Measurements from ENCODE around the gene SRSF11.

SRSF11 gene

DNA sequence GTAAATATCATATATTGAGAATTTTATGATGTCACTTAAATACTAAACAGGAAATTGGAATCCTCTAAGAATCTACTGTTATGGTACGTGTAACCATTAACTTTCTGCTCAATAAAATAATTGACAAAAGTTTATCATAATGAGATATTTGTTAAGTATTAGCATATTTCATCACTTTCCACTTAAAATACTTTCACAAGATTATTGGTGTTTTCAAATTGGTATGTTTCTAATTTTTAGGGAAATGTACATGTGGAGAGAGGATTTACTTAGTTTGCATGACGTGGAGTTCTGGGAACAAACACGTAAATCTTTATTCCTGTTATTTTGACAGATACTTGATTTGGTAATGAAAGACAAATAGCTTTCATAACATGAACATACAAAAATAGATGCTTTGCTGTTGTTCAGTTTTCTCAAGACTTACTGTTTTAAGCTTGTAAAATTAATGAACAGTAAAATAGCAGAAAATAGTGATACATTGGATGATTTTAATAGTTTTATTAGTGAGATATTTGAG, 1.6 kb downstream of the SRSF11 start:
- no peak for DNase-seq

DNA sequence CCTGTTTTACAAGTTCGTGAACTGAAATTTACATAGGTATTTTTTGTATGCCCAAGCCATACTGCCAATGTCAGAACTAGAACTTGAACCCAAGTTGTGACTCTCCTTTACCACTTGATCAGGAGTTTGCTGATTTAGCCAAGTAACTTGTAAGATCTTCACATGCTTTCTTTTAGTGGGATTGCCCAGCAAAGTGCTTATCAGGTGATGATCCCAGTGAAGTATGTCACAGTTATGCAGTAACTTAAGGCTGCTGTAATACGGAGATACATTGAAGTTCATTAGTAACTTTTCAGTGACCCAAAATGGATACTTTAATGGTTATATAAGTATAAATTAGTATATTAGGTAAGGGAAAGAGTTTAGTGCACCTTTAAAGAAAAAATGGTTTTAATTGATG, 3.8 kb downstream of the SRSF11 start:
- DNase-seq: no peak

DNA sequence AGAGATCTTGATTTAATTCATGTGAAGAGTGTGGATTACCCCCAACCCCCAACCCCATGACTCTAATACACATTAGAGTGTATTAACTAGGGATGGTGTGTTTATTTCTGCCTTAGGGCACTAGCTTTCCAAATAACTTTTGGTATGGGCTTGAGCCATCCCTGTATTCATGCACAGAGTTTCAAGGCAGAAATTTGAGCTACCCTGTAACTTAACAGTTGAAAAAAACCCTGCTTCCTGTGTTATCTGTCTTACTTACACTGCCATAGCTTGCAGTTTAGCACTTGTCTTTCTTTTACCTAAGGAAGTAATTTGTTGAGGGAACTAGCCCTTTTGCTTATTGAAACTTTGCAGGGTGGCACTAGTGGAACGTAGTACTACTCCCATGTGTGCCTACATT, 6.3 kb downstream of the SRSF11 start:
- DNase-seq: no peak

DNA sequence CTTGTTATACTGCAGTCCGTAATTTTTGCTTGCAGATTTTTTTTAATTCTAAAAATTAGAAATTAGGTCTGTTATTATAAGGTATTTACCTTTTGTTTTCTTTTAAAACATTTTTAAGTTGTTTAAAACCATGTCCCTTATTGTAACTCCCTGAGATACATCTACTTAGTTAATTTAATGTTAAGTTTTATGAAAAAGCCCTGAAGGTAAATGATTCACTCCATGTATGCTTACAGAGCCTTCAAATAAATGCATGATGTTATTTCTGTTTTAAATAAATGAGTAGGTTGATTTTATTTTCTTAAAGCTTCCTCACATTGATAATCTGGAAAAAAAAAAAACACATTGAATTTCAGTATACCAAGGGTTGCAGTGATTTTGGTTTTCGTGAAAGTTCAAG, 7.5 kb downstream of the SRSF11 start:
- no peak for DNase-seq

DNA sequence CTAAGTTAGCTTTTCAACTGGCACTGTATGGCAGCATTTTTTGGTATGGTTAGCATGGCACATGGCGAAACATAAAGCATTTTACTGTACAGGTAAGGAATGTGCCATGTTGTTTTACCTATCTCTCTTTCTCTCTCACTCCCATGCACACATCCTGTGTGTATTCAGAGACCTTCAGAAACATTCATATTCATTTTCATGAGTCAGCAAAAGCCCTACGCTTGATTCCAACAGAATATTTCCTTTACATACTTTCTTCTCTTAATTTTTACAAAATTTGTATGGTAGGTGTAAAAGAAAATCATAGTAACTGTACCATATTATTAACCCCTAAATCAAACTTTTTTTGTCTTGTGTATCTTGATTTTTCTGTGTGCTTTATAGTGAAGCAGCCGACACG, 10.3 kb downstream of the SRSF11 start:
- no peak for DNase-seq

DNA sequence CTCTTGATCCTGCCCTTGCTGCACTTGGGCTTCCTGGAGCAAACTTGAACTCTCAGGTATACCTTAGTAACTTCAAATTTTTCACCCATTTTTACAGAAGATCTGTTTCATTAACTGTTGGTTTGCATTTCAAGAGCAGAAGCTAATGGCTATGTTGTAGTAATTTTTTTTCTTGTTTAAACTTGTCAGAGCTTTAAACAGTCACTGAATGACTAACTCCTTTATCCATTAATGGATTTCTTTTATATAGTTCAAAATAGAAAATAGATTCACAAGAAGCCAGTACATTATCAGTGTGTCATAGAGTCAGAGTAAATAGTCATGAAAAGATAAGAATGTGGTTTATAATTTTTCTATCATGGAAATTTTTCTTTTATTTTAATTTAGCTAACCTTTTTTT, 13.6 kb downstream of the SRSF11 start:
- DNase-seq: no peak

DNA sequence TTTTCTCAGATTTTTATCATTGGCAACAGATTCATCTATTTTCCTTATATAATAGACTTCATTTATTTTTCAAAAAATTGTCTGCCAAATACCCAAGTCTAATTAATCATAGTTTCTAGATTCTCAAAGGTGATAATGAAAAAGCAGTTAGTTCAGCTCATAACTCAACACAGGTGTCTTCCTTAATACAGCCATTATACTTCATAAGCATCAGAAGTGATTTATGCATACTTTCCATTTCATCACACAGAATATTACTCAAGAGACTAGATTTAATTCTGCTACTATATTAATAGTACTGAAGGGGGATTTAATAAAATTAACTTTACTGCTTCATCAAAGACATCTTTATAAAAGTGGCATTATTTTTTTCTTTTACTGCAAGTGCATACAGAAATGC, 18.8 kb downstream of the SRSF11 start:
- DNase-seq: no peak

DNA sequence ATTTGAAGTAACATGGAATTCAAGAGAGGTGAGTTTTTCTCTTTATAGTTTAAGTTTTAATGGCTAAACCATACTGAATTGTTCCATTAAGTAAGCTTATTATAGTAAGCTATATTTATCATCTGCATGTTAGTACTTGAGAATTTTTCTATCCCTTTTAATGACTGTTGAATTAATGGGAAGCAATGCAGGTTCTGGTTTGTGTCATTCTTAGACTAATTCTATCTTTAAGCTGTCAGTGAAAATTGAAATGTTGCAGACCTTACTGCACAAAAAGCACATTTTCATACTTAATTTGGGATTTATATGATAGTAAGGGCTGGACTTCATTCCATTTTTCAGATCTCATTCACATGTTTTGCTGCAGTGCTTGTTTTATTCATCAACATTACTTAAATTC, 25.9 kb downstream of the SRSF11 start:
- no peak for DNase-seq

DNA sequence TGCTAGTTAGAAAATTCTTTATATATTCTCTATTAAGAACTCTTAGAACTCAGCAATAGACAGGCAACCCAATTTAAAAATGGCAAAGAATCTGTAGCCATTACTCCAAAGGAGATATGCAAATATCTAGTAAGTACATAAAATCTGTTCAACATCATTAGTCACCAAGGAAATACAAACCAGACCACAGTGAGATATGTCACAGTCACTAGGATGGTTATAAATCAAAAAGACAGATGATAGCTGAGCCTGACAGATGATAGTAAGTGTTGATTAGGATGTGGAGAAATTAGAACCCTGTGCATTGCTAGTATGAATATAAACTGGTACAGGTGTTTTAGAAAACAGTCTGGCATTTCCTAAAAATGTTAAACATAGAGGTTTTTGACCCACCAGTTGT, 26.6 kb downstream of the SRSF11 start:
- no peak for DNase-seq

DNA sequence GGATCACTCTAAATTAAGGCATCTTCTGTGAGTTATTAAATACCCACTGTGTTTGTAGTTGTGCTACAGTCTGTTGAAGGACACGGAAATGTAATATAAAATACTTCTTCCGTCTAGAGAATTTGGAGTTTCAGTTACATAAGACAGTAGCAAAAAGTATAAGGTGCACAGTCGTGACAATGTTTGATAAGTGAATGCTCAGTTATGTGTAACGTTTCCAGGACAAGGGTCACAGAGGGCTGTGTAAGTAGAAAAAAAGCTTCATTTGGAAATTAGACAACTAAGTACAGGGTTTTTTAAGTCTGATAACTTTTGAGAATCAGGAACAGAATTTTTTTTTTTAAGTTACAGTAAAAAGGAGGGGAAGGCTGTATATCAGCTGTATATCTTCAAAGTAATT, 27.5 kb downstream of the SRSF11 start:
- no peak for DNase-seq

DNA sequence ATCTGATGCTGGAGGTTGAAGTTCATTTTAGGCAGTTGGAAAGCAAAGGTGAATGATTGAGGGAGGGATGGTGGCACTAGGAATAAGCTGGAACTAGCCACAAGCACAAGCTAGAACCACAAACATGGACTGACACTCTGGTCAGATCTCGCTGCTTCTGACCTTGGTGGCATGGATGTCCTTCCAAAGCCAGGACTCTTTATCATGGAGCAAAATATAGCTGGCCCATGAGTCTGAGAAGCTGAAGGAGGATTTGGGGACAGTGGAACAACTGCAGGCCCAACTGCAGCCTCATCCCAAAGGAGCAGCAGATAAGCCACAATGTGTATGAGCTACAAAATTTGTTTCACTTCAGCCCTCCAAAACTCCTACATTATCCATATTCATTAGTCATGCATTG, 35.5 kb downstream of the SRSF11 start:
- no peak for DNase-seq

DNA sequence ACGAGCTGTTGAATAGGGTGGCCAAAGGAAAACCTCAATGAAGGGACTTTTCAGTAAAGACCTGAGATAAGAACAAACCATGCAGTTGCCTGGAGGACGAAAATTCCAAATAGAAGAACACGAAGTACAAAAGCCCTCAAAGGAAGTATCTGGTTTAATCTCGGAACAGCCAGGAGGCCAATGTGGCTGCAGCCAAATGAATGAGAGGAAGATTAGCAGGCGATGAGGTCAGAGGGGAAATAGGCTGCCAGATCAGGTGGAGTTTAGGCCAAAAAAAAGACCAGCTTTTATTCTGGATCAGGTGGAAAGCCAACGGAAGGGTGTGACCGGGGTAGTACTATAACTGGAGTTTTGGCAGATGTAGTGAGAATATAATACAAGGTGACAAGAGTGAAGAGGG, 43.7 kb downstream of the SRSF11 start:
- DNase-seq: no peak

DNA sequence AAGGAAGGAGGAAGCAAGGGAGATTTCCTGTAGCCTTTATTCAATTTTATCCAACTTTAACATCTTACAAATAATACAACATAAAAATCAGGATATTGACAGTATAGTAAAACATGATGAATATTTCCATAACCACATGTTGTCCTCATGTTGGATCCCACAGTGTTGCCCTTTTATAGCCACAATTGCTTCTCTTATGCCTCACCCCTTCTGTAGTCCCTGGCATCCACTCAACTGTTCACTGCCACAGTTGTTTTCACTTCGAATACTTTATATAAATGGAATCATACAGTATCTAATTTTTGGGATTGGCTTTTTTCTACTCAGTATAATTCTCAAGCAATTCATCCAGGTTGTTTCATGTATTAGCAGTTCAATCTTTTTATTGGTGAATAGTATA, 44.8 kb downstream of the SRSF11 start:
- no peak for DNase-seq

DNA sequence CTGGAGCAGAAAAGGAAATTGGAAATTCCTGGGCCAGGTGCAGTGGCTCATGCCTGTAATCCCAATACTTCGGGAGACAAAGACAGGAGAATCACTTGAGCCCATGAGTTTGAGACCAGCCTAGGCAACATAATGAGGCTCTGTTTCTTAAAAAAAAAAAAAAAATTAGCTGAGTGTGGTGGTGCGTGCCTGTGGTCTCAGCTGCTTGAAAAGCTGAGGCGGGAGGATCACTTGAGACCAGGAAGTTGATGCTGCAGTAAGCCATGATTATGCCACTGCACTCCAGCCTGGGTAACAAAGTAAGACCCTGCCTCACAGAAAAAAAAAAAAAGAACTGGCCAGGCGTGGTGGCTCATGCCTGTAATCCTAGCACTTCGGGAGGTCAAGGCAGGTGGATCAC, 56.7 kb downstream of the SRSF11 start:
- no peak for DNase-seq

DNA sequence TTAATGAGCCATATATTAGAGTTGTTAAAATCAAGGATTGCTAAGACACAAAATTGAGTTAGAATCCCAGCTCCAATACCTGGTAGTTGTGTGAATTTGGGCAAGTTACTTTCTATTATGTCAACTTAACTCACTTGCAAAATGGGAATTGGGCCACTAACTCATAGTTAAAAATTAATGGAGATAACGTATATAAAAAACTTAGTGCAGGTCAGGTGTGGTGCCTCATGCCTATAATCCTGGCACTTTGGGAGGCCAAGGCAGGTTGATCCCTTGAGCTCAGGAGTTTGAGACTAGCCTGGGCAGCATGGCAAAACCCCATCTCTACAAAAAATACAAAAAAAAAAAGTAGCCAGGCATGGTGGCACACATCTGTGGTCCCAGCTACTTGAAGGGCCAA, 57.5 kb downstream of the SRSF11 start:
- DNase-seq: no peak

DNA sequence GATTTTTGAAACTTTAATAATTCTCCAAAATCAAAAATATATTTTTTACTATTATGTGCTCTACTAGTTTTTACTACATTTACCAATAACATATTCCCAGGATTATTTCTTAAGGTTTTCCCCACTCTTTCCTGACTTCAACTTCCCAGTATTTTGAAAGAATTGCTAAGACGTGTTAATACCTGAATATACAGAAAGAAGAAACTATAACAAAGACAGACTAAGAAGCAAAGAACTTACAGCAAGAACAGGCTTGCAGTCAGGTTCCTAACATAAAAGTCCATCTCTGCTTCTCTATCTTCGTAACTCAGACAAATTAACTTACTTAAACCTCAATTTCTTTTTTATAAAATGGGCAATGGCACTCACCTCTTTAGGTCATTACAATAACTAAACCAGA, 63.2 kb downstream of the SRSF11 start:
- DNase-seq: no peak

DNA sequence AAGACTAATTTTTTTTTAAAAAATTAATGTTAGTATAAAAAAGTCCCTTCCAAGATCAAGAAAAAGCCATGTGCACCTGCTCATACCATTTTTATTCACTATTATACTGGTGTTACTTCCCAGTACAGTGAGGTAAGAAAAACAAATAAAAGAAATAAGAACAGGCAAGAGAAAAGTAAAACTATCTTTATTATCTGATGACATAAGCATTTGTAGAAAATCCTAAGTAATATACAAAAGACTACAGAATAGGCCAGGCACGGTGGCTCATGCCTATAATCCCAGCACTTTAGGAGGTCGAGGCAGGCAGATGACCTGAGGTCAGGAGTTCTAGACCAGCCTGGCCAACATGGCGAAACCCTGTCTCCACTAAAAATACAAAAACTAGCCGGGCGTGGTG, 65.3 kb downstream of the SRSF11 start:
- no peak for DNase-seq

DNA sequence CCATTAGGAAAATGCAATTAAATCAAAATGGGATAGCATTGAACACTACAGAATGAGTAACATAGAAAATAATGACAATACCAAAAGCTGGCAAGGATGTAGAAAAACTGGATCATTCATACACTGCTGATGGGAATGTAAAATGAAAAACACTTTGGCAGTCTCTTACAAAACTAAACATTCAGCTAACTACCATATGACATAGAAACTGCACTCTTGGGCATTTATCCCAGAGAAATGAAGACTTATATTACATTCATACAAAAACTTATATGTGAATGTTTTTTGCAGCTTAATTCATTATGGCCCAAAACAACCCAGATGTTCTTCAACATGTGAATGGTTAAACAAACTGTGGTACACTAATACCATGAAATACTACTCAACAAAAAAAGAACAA, 67.0 kb downstream of the SRSF11 start:
- DNase-seq: no peak

DNA sequence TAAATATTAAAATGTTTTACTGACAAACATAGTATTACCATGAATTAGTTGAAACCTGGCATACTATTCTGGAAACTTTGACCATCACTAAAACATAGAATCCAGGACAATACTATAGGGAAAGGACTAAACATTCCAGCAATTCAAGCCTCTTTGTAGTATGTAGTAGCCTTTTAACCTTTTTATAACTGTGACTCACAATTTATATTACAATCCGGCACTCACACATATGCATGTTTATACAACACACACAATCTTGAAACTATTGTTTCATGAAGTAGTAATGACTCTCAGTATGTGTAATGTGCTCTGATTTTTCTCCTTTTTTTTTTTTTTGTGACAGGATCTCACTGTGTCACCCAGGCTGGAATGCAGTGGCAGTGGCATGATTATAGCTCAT, 69.0 kb downstream of the SRSF11 start:
- DNase-seq: no peak

DNA sequence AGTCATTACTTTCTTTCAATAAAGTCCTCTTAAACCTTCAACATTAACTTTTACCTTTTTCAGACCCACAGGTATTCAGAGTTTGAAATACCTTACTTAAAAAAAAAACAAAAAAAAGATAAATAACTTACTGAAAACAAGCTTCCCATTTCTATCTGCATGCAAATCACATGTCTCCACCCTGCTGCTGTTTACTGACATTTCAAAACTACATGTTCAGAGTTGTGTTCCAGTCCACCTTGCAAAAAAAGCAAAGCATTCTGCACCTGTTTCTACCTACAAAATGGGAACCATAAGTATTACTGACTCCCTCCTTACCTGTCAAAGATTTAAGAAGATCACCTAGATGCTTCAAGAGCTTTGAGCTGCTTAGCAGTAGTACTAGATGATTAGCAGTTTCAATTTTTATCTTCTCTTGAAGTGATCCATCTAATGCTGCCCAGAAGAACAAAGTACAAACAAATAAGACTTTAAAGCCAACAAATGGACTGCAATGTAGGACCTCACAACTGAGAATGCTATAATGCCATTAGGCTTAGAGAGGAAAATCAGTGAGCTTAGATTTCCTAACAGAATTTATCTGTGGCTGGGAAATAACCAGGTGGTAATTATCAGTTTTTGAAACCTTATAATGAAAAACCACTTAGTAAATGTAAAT, 72.1 kb downstream of the SRSF11 start:
- DNase-seq: no peak

DNA sequence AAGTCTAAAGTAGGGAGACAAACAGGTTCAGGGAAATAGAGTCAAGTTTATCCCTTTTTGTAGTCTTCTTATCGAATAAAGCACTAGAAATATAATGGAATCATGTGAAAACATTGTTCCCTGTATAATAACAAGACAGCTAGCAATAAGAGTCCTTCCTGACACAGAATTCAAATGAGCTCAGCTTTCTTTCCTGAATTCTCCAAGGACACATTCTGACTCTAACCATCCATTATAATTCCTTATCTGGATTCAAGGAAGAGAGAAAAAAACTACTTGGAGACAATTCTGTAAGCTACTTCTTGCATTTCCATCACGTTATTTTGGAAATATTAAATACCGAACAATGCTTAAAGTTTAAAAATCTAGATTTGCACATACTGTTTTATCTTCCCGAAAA, 74.6 kb downstream of the SRSF11 start:
- DNase-seq: no peak

DNA sequence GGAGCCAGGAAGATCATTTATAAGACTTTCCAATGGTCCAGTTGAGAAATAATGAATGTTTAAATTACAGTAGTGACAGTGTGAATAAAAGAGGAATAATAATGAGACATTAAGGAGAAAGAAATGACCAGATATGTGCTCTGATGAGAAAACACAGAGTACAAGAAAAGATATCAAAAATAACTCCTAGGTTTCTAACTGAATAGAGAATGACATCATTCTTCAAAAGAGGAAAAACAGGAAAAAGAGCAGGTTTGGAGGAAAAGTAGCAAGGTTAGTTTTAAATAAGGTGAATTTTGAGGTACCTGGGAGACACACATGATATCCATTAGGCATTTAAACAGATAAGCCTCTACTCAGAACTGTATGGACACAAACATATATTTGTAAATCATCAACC, 78.3 kb downstream of the SRSF11 start:
- DNase-seq: no peak
